ENCODE data around the gene ITPR2.

Gene ITPR2

DNA sequence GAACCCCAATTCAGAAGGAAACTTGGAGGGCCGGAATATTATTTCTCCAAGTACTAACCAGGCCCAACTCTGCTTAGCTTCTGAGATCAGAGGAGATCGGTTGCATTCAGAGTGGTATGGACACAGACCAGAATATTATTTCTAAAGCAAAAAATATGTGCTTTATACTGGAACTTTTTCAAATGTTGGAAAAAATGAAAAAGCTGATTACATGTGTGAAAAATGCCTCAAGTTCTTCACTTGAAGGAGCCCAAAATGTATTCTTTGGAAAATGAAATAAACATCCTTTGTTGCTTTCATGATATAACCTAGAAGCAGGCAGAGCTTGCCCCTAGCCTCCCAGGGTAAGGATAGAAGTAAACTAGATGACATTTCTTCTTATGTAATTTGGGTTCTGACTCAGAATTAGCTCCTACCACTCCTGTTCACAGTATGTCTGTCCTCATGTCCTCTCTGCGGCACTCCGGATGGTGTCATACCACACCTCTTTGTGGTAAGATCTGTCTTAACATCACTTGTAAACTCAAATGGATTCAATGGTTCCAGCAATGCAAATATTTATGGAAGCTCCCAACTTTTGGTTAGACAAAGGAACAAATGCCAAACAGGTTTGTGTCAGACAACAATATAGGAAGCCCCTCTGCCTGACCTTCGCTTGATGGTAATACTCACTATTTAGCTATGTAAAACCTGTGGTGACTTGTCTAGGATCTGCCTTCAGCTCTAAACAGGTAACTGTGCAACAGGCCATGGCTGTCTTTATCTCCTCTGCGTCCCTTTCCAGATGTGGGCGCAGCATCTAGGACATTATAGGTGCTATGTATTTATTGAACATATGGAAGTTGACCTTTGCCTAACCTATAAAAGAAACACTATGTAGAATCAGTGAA, 459.1 kb downstream of the ITPR2 start:
- DNase-seq, result no peak

DNA sequence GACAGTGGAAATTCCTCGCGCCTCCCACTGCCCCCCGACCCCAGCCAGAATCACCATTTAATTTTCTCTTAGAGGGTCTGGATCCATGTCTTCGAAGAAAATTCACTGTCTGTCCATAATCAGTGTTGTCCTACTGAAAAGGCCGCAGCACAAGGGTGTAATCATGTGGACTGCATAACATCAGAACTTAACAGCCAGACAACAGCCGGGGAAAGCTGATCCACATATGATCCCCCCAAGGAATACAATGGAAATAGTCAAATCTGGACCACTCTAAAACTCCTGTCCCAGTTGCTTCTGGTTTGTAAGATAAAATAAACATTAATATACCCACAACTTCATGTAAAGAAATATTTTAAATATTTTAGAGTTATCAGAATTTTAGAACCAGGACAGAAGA, 460.1 kb downstream of the ITPR2 start:
- DNase-seq, result no peak

DNA sequence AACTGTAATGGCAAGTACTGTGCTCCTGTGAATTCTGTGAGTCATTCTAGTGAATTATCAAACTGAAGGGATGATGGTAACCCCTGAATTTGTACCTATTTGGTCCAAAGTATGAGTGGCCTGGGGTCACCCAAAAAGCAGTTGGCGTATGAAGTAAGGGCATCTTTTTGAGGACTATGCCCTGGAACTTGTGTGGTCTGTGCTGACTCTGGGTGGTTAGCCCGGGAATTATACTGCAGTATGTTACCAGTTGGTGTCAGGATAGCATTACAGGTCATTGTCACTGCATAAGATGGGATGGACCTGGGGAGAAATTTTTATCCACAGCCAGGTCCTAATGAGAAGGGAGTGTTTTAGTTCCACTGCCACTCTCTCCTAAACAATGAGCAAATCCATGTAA, 462.9 kb downstream of the ITPR2 start:
- DNase-seq, result no peak

DNA sequence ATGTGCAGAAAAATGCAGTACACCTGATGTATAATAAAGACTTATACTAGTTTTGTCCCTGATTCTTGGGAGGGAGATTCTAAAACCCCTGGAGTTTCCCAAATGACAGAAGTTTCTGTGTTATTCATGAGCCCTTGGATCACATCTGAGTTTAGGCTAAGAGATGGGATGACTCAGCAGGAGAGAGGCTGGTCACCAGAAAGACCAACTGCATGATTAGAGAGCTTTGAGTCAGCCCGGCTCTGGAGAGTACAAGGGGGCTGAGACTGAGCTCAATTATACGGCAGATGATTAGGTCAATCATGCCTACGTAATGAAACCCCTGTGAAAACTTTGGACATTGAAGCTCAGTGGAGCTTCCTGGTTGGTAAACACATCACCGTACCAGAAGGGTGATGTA, 463.4 kb downstream of the ITPR2 start:
- peak in 1 of 2 experiments; percentile 28 for DNase-seq

DNA sequence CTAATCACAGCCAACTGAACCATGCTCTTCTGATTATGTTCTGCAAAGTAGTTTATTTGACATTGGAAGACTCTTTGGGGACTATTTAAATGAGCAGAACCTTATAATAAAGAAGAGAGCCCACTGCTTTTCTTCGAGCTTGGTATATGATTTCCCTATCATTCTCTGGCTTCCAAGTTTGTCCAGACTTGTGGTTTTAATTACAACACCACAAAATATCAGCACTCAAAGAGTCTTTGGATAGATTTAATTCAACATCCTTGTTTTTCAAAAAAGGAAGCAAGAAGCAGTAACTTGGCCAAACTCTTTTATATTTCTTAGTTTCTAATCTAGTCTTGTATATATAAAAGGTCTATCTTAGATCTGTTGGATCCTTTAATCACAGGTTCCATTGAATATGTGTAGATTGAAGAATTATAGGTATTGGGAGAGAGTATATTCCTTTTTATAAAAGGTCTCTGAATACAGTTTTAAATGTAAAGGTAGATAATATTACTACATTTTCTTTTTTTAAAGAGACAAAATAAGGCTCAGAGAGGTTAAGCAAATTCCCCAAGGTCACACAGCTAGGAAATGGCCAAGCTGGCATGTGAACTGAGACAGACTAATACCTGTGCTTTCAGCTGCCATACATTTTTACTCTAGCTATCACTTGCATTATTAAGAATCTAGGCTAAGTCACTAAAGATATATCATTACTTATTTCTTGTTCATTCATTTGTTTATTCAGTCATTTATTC, 464.8 kb downstream of the ITPR2 start:
- DNase-seq, result no peak

DNA sequence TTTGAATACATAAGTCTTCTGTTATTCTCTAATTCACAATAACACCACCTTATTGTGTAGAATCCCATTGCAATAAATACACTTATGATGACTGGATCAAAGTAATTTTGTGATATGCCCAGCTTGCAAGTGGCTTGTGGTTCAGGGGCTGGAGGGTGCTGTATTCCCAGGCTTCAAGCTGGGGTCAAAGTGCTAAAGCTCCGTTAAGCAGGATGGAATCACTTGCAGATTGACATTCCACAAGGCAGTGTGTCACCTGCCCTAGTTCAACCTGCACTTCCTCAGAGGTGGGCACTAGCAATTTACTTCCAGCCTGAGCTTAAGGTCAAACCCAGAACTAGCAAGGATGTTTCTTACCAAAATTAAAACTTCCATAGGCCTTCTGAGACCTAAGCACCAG, 471.0 kb downstream of the ITPR2 start:
- no peak for DNase-seq

DNA sequence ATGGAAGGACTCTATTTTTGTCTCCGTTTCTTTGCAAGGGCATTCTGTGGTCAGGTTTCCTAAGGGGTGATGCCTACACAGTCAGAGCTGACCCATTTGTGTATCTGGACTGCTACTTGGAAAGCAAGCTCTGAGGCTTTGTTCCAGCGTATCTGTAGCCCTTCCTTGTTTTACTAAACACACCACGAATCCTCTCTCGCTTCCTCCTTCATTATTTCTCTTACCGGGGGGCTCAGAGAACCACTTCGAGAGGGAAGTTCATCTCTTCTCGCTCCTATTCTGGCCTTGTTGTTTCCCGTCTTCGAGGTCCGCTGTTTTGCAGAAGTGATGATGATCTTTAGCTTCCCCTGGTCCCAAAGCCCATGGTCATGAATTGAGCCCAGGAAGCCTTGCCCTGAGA, 472.9 kb downstream of the ITPR2 start:
- DNase-seq, result no peak

DNA sequence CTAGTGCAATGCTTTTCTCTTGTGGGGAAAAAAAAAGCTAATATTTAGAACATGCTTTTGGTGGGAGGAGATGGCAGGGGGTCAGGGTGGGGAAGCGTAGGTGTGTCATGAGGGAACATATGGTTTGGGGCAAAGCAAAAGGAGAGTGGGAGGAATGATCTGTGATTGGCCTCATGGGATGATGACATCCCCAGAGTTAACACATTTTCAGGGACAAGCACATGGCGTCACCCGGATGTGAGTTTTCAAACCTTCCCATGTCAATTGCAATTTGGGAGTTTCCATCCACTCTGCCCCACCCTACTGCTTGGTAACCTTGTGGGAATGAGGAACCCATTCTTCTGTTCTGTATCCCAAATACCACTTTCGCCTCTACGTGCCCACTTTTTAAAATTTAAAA, 473.4 kb downstream of the ITPR2 start:
- DNase-seq, result no peak

DNA sequence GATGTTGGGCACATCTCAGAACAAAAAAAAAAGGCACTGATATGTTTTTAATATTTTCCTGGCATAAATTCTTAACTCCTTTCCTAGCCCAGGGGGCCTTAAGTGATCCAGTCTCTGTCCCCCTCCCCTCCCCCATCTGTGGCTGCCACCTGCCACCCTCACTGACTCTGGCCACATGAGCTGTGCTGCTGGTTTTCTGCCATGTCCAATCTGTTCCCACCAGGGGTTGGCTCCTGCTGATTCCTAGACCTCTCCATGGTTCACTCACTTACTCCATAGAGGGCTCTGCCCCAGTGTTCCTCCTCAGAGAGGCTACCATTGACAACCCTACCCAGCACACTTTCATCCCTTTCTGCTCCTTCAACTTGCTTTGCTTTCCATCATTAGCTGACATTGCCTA, 474.3 kb downstream of the ITPR2 start:
- peak in 1 of 2 experiments; percentile 7 for DNase-seq

DNA sequence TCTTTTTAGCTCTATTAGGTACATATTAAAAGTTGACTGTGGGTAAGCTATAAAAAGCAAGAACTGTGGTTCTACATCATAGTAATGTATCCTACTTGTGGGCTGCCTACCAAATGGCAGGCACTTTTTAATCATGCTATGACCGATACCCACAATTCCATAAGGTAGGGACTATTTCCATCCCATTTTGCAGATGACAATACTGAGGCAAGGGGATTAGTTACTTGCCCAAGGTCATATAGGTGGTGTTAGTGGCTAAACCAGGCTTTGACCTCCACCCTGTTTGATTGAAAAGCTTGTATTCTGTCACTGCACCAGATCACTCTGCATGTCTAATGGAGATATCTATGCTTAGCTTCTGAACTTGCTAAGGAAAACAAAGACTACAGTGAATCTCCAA, 485.7 kb downstream of the ITPR2 start:
- no peak for DNase-seq

DNA sequence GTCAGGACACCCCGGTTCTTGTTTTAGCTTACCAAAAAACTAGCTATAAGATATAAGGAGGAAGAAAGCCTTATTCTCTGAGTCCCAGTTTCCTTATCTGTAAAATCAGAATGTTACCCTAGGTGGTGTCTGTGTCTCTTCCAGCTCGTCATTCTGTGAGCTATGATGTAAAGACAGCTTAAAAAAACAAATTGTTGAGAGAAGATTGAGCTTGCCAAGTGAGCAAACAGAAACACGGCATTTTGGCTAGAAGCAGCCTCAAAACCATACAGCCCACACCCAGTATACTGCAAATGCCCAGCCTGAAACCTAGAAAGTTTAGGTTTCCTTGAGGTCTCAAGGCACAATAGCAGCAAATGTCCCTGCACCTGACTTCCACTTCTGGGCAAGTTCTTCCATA, 486.3 kb downstream of the ITPR2 start:
- peak in 1 of 2 experiments; percentile 12 for DNase-seq

DNA sequence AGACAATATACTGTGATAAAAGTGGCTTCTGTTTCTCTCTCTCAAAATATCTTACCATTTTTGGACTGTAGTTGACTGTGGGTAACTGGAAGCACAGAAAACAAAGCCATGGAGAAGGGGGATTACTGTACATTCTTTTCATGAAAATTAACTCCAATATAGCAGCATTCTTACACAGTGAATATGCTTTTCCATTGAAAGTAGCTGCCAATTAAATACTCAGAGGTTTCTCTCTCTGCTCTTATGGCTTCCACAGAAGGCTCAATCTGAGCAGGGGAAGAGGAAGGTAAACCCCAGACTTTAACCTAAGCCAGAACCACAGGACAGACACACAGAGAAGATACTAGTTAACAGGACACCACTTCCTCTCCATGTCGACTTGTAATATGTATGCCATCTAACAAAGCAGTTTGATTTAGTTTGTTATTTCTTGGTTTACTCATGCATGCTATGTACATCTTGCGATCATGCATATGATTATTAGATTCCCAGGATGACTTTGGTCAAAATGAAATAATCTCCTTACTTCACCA, 487.5 kb downstream of the ITPR2 start:
- DNase-seq, result no peak

DNA sequence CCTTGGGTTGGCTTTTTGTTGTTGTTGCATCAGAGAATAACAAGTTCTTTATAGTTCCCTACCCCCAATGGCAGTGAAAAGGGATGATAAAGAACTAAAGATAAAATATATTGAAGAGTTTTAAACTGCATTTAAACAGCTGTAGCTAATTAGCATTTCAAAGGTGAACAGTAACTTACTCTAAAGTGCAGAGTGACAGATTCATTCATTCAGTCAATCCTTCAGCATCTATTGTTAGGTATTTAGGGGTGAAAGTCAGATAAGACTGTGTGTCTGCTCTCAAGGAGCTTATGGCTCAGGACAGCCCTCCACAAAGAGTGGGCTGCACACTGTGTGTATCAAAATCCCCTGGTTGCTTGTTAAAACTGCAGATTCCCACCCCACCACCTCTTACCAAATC, 491.5 kb downstream of the ITPR2 start:
- DNase-seq, result no peak

DNA sequence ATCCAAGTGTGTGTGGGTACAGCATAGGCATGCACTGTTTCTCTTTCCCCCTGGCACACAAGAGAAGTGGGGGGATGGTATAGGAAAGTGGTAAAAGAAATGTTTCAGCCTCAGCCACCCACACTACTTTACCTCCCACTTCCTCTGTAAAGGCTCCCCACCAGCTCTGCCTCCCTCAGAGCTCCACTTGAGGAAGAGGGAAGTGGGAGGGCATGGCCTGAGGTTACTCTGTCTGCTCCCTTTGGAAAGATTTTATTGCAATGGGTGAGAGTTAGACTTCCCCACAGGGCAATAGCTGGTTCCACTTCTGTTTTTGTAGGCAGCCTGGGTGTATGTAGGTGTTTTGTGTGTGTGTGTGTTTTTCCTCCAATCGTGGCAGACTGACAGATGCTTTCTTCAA, 492.3 kb downstream of the ITPR2 start:
- DNase-seq, result no peak

DNA sequence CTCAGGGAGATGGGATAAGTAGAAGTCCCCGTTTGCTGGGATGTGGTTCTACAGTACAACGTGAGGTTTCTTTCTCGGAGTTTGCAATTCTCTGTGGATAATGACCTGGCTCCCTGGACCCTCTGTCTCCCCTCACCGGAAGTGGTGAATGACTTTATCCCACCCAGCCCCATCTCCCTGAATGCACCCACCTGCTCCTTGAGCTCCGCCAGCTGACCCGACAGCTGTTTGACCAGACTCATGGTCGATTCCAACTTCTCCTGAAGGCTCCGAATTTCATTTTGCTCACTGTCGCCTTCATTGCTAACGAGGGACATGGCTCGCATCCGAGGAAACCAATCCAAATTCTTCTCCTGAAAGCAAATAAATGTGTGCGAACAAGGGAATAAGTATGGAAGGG, 493.0 kb downstream of the ITPR2 start:
- DNase-seq, result no peak

DNA sequence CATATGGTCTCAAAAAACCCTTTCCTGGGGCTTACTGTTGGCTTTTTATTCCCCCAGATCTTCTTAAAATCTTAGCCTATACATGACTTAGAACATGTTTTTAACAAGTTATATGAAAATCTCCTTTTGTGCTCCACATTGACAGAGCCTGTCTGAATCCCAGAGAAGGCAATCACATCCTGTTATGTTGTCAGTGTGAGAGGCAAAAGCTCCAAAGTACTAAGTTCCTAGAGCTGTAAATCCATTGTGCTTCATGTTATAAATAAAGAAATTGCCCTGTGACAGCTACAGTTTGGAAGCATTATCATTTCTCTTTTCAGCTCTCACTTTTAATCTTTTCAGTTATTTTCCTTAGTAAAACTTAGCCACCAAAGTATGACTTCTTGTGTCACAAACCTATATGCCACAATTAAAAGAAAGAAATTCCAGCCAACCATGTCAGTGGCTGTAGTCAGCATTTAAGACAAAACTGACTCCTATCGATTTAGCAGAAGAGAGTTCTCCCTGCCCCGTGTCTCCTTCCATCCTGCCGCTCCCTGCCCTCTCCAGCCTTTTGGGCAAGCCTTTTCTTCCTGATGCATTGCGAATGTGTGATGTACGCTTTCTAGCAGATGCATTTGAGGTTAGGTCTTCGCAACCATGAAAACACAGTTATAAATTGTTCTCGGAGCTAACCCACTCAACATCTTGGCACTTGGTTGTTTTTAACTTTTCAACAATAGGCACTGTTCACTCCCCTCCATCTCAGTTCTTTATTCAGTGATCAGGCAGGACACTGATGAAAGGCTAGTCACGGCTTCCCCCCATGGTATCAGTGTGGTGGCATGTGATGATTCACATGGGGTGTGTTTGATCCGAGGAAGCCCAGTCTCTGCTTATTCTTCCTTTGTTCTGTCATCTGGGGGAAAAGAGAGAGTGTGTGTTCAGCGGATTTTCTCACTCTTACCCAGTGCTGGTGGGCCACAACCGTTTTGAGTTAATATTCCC, 494.1 kb downstream of the ITPR2 start:
- no peak for DNase-seq

DNA sequence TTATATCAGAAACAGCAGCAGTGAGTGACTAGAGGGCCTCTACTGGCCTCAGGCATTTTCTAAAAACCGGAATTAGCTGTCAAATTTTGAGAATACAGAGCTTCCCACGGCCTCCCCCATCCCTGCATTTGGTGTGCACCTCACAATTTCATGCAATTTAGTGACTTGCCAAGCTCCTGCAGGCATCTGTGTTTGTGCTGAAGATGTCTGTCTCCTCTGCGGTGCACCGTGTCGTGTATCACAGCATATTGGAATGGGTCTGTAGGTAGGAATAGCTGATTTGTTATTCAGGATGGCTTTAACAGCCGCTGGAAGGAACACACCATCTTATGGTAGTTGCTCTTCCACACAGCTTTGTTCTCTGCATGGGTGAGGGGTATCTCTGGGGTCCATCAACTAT, 497.3 kb downstream of the ITPR2 start:
- no peak for DNase-seq

DNA sequence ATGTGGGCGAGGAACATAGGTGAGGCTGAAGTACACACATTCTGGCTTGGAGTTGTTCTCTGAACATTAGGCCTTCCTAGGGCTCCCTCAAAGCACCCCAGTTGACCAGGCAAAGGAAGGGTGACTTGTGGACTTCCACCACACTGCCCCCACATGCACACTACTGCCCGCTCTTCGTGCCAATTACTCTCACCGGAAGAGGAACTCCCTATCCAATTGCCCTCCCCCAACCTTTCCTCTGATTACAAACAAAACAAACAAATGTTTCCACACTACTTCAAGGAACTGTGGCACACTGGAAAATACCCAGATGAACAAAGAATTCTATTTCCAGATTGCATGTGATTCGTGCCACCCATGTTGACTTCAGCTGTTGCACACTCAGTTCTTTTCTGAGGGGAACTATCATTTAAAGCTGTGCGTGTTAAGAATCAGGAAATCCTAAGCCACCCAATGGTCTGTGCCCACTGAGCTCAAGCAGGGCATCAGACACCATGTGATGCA, 498.3 kb downstream of the ITPR2 start:
- DNase-seq, result no peak

DNA sequence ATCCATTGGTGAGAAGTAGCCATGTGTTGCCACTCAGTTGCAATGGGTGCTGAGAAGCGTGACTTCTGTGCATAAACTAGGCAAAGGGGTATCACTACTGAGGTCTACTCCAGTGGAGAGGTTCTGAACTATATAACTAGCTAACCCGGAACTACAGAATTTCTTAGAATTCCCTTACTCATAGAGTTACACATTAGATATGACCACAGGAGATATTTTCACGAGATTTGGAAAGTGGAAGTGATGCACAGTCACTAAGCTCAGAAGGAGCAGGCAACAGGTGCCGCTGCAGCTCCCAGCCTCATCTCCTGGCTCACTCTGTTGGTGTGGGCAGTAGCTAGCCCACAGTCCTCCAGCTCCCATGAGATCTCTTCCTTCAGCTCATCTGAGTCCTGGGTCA, 501.0 kb downstream of the ITPR2 start:
- no peak for DNase-seq

DNA sequence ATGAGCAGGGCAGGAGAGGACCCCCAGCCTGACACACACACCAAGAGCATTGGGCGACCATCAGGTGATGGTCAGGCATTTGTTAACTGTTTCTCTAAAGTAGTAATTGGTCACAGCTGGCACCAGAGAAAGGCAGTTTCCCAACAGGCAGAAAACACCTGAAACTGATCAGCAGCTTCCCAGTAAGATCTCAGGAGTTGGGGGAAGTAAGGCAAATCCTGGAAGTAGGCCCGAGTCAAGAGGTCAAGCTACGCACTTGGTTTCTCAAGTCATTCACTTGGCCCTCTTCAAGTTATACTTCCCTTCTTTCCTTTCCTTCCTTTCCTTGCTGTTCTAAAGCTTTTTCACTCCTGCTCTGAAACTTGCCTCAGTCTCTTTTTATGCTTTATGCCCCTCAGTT, 501.9 kb downstream of the ITPR2 start:
- DNase-seq, result no peak

DNA sequence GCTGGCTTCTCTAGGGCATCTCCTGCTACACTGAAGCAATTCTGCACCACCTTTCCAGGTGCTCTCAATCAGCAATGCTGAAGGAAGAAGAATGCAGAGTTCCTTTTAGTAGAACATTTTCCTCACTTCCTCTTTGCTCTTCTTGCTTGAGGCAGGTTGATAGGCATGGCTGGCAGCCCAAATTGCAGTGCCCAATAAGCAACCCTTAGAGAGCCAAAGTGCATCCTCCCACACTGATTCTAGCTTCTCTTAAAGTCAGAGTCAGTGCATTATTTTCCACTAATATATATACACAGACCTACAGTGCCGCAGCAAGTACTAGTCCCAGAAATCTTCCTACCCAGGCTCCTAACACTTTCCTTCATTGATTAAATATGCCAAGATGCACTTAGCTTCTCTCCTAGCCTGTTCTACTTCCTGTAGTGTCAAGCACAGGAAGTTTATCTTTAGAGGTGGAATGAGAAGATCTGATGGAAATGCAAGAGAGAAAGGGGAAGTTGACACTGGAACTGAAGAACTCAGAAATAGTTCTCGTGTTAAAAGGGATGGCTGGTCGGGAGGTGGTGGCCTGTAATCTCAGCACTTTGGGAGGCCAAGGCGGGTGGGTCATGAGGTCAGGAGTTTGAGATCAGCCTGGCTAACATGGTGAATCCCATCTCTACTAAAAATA, 504.9 kb downstream of the ITPR2 start:
- no peak for DNase-seq

DNA sequence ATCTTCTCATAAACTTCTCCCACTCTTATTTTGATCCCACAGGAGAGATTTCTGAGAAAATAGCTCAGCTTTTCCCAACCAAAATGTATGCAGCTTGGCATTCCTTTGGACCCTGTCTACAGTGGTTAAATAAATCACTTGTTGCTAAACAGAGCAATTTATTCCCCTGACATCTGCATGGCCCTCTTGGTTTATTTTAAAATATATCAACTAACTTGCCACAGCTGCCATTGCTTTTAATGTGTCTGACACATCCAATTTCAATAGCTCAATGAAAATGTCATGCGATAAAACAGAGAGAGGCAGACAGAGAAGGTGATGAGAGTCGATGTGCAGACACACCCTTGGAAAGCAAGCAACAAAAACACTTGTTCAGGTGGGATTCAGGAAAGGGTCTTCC, 509.3 kb downstream of the ITPR2 start:
- no peak for DNase-seq

All from NCI-H446 (cell line).